ENCODE results near the gene ATP11A.

ATP11A gene

DNA sequence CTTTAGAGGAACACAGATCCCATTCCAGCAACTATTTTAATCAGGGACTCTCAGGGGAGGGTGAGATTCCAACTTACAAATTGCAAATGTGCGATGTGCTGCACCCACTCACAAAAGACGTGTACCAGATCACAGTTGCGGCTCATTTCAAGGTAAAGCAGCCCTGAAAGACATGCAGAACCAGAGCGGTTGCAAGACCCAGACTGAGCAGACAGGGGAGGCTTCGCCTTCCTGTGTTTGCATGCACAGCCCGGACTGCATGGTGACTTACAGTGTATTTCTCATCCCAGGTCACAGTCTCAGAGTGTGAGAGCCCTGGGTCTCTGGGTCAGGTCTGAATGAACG, 84.6 kb downstream of the ATP11A start:
- Histone ChIP-seq H3K27ac (ENCODE audit: insufficient read depth, low read length, poor library complexity, severe bottlenecking) (no peak overlapping the region), H3K4me1 (ENCODE audit: control insufficient read depth, insufficient read depth, low read length, poor library complexity, severe bottlenecking) (no peaks in the 10 kb centered on the region), H3K4me3 (ENCODE audit: insufficient read depth, low read depth, low read length, poor library complexity, severe bottlenecking) (no peak overlapping the region), H3K27me3 (replicated peaks; ENCODE audit: control insufficient read depth, insufficient read depth, low read length, poor library complexity, severe bottlenecking) (no peaks in the 10 kb centered on the region), H3K9me3 (ENCODE audit: control insufficient read depth, low read length) (no peaks in the 10 kb centered on the region), H3K36me3 (ENCODE audit: control insufficient read depth, insufficient read depth, low read length) (no peaks in the 10 kb centered on the region)
- DNase-seq: no peak

DNA sequence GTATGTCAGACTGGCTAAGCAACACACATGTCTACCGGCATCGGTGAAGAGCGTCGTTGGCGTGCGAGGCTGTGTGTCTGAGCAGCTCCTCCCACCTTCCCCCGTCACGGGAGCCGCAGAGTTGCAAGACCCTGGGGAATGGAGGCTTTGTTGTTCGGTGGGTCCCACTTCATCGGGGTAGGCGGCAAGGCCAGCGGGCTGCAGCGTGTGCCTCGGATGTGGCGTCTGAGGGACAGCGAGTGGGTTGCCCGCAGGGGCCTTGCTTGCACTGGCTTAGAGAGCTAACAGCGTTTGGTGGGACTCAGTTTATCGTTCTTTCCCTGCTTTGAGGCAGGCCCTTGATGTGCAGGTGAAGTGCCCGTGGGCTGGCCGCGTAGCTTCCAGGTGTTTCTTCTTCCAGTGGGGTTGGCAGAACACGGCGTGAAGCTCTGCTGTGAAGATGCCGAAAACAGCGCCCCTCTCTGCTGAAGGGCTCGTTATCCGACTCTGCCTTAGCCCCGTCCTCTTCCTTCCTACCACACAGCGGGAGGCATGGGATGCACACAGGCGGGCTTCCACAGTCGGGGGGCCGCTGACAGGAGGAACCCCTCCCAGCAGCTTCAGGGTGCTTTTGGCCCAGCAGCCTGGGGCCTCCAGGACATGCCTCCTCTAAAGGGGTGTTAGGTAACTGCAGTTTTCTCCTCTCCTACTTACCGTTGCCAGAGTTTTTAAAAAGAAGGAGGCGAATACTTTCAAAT, 85.2 kb downstream of the ATP11A start:
- H3K27me3 ChIP-seq (replicated peaks; ENCODE audit: control insufficient read depth, insufficient read depth, low read length, poor library complexity, severe bottlenecking): no peaks in the 10 kb centered on the region
- H3K9me3 ChIP-seq (ENCODE audit: control insufficient read depth, low read length): no peaks in the 10 kb centered on the region
- no peaks in the 10 kb centered on the region for H3K36me3 ChIP-seq (ENCODE audit: control insufficient read depth, insufficient read depth, low read length)
- no peak overlapping the region for H3K27ac ChIP-seq (ENCODE audit: insufficient read depth, low read length, poor library complexity, severe bottlenecking)
- no peaks in the 10 kb centered on the region for H3K4me1 ChIP-seq (ENCODE audit: control insufficient read depth, insufficient read depth, low read length, poor library complexity, severe bottlenecking)
- no peak for DNase-seq
- no peak overlapping the region for H3K4me3 ChIP-seq (ENCODE audit: insufficient read depth, low read depth, low read length, poor library complexity, severe bottlenecking)

DNA sequence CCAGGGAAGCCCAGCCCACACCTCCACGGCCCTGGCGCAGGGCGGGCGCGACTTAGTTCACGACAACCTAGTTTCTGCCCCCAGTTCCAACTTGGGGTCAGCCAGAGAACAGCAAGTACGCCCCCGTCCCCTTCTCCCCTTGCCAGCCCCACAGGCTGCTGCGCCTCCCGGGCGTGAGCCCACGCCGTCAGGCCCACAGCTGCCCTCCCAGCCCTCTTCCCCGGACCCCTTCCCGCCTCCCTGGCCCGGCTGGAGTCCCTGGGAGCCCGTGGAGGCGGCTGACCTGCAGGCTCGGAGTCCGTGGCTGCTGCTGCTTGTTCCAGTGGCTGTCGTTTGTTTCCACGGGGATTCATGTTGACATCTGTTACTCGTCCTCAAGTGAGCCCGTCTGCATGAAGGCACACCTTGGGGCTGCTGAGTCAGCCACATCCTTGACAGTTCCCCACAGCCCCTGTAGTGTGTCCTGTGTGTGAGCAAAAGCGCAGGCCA, 86.0 kb downstream of the ATP11A start:
- H3K27ac ChIP-seq (ENCODE audit: insufficient read depth, low read length, poor library complexity, severe bottlenecking): no peak overlapping the region
- H3K9me3 ChIP-seq (ENCODE audit: control insufficient read depth, low read length): no peaks in the 10 kb centered on the region
- H3K4me1 ChIP-seq (ENCODE audit: control insufficient read depth, insufficient read depth, low read length, poor library complexity, severe bottlenecking): no peaks in the 10 kb centered on the region
- no peak overlapping the region for H3K4me3 ChIP-seq (ENCODE audit: insufficient read depth, low read depth, low read length, poor library complexity, severe bottlenecking)
- DNase-seq: no peak
- no peaks in the 10 kb centered on the region for H3K36me3 ChIP-seq (ENCODE audit: control insufficient read depth, insufficient read depth, low read length)
- H3K27me3 ChIP-seq (replicated peaks; ENCODE audit: control insufficient read depth, insufficient read depth, low read length, poor library complexity, severe bottlenecking): no peaks in the 10 kb centered on the region

DNA sequence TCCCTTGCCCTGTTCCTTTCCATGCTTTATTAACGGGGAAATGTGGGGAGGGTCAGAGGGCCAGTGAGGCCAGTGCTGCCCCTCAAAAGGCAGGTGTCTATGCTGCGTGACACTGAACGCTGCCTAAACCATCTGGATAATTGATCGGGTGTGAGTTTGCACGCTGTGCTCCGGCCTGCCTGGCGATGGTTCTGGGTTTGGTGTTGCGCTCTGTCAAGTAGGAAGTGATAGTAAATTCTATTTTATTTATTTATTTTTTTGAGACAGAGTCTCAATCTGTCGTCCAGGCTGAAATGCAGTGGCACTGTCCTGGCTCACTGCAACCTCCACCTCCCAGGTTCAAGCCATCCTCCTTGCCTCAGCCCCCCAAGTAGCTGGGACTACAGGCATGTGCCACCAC, 86.5 kb downstream of the ATP11A start:
- H3K27ac ChIP-seq (ENCODE audit: insufficient read depth, low read length, poor library complexity, severe bottlenecking): no peak overlapping the region
- DNase-seq: no peak
- H3K4me3 ChIP-seq (ENCODE audit: insufficient read depth, low read depth, low read length, poor library complexity, severe bottlenecking): no peak overlapping the region

DNA sequence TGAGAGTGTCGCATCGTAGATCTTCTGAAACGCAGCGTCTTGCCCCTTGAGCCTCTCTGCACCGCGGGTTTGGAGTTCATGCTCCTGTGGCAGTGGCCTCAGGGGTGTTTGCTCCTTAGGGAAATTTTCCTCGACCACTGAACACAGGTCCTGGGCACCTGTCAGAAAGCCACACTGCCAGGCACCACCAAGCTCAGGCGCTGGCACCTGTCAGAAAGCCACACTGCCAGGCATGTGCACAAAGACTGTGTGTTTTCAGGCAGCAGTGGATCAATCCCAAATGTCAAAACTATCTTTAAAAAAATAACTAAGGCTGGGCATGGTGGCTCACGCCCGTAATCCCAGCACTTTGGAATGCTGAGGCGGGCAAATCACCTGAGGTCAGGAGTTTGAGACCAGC, 87.1 kb downstream of the ATP11A start:
- no peak overlapping the region for H3K4me3 ChIP-seq (ENCODE audit: insufficient read depth, low read depth, low read length, poor library complexity, severe bottlenecking)
- no peaks in the 10 kb centered on the region for H3K27me3 ChIP-seq (replicated peaks; ENCODE audit: control insufficient read depth, insufficient read depth, low read length, poor library complexity, severe bottlenecking)
- H3K4me1 ChIP-seq (ENCODE audit: control insufficient read depth, insufficient read depth, low read length, poor library complexity, severe bottlenecking): no peaks in the 10 kb centered on the region
- H3K9me3 ChIP-seq (ENCODE audit: control insufficient read depth, low read length): no peaks in the 10 kb centered on the region
- no peaks in the 10 kb centered on the region for H3K36me3 ChIP-seq (ENCODE audit: control insufficient read depth, insufficient read depth, low read length)
- H3K27ac ChIP-seq (ENCODE audit: insufficient read depth, low read length, poor library complexity, severe bottlenecking): no peak overlapping the region
- no peak for DNase-seq

More for the DNA sequence above, 86.5 kb downstream of the ATP11A start:
- H3K9me3 ChIP-seq (ENCODE audit: control insufficient read depth, low read length): no peaks in the 10 kb centered on the region
- H3K27me3 ChIP-seq (replicated peaks; ENCODE audit: control insufficient read depth, insufficient read depth, low read length, poor library complexity, severe bottlenecking): no peaks in the 10 kb centered on the region
- H3K4me1 ChIP-seq (ENCODE audit: control insufficient read depth, insufficient read depth, low read length, poor library complexity, severe bottlenecking): no peaks in the 10 kb centered on the region
- no peaks in the 10 kb centered on the region for H3K36me3 ChIP-seq (ENCODE audit: control insufficient read depth, insufficient read depth, low read length)

DNA sequence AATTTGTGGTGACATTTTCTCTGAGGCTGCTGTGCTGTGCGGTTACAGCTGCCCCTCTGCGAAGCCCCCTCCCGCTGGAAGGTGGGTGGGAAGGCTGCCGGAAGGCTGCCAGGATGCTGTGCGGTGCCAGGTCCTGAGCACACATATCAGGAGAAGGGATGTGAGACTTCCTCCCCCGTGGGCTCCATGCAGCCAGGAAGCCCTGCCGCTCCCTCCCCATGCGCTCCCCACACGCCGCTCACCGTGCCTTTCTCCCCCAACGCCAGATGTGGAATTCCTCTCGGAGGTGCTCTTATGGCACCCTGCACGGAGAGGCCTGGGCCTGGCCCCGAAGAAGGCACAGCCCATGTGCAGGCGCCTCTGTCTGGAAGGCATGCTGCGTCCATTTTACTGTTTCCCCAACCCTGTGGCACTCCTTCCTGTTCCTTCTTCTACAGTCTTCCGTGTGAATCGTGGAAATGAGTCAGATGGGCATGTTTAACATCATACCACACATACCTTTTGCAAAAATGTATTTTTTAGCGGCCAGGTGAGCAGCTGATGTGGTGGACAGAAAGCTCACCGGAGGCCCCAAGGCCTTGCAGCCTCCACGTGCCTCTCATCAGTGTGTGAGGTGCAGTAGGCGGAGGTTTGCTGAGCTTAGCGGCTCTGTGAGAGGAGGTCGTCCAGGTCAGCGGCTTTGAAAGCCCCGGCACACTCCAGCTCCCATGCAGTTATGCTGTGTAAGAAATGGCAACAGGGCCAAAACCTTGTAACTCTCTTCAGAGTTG, 88.0 kb downstream of the ATP11A start:
- no peaks in the 10 kb centered on the region for H3K9me3 ChIP-seq (ENCODE audit: control insufficient read depth, low read length)
- DNase-seq: no peak
- no peaks in the 10 kb centered on the region for H3K27me3 ChIP-seq (replicated peaks; ENCODE audit: control insufficient read depth, insufficient read depth, low read length, poor library complexity, severe bottlenecking)
- no peaks in the 10 kb centered on the region for H3K4me1 ChIP-seq (ENCODE audit: control insufficient read depth, insufficient read depth, low read length, poor library complexity, severe bottlenecking)
- H3K36me3 ChIP-seq (ENCODE audit: control insufficient read depth, insufficient read depth, low read length): no peaks in the 10 kb centered on the region
- no peak overlapping the region for H3K27ac ChIP-seq (ENCODE audit: insufficient read depth, low read length, poor library complexity, severe bottlenecking)
- no peak overlapping the region for H3K4me3 ChIP-seq (ENCODE audit: insufficient read depth, low read depth, low read length, poor library complexity, severe bottlenecking)

DNA sequence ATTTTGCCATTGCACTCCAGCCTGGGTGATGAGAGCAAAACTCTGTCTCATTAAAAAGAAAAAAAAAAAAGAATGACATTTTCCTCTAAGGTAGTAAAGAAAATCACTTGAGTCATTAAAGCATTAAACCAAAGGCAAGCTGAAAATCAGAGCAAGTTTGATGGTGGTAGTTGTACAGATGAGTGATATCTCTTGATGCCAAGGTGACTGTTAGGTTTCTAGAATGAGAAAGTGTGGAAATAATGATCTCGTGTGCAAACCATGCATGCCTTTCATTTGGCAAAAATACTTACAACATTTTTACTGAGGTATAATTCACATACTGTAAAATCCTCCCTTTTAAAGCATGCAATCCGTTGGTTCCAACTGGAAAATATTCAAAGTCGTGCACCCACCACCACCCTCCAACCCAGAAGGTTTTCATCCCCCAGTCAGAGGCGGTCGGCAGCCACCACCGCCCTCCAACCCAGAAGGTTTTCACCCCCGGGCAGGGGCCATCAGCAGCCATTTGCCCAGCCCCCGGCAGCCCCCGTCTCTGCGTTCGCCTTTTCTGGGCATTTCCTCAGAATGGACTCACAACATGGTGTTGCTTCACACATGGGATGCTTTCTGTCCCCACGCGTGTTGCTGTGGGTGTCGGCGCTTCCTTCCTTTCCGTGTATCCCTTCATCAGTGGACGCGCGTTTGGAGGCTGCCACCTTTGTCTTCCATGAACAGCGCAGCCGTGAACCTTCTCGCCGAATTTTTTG, 90.2 kb downstream of the ATP11A start:
- Histone ChIP-seq H3K4me1 (ENCODE audit: control insufficient read depth, insufficient read depth, low read length, poor library complexity, severe bottlenecking) (no peaks in the 10 kb centered on the region), H3K27me3 (replicated peaks; ENCODE audit: control insufficient read depth, insufficient read depth, low read length, poor library complexity, severe bottlenecking) (no peaks in the 10 kb centered on the region), H3K27ac (ENCODE audit: insufficient read depth, low read length, poor library complexity, severe bottlenecking) (no peak overlapping the region), H3K36me3 (ENCODE audit: control insufficient read depth, insufficient read depth, low read length) (peaks cover 3% of the 10 kb centered on the region), H3K9me3 (ENCODE audit: control insufficient read depth, low read length) (no peaks in the 10 kb centered on the region), H3K4me3 (ENCODE audit: insufficient read depth, low read depth, low read length, poor library complexity, severe bottlenecking) (no peak overlapping the region)
- no peak for DNase-seq

DNA sequence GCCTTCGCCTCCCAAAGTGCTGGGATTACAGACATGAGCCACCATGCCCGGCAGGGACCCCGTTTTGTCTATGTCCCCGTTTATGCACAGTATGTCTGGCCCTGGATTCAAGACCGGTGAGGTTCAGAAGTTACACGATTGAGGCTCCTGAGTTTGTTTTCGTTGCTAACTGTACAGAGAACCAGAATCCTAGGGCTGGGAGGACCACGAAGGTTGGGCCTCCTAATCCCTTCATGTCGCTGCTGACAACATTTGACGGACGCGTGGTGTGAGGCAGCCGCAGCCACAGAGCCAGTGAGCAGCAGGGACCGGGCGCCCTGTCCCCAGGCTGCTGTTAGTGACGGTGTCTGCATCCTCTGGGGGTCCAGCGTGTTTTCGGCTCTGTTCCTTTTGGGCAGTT, 91.4 kb downstream of the ATP11A start:
- H3K36me3 ChIP-seq (ENCODE audit: control insufficient read depth, insufficient read depth, low read length): peaks cover 9% of the 10 kb centered on the region
- no peaks in the 10 kb centered on the region for H3K27me3 ChIP-seq (replicated peaks; ENCODE audit: control insufficient read depth, insufficient read depth, low read length, poor library complexity, severe bottlenecking)
- H3K4me1 ChIP-seq (ENCODE audit: control insufficient read depth, insufficient read depth, low read length, poor library complexity, severe bottlenecking): no peaks in the 10 kb centered on the region
- H3K9me3 ChIP-seq (ENCODE audit: control insufficient read depth, low read length): no peaks in the 10 kb centered on the region
- no peak overlapping the region for H3K27ac ChIP-seq (ENCODE audit: insufficient read depth, low read length, poor library complexity, severe bottlenecking)
- no peak overlapping the region for H3K4me3 ChIP-seq (ENCODE audit: insufficient read depth, low read depth, low read length, poor library complexity, severe bottlenecking)
- DNase-seq: no peak

DNA sequence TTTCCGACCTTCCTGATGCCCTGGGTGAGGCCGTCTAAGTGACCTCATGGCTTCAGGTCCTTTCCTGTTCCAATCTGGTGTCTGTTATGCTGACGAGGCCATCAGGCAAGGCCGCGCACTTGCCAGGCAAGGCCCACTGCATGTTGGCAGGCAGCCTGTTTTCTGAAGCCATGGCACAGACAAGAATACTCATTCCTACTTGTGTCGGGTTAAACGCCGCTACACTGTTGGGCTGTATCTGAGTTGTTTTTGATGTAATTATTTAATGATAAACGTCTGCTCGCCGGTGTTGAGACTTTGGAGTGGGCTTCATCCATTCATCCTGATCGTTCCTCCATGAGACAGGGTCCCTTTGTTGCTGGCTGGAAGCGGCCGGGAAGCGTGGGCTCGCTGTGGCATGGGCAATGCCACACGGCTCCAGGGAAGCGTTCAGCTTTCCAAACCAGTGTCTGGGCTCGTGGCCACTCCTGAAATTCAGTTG, 92.1 kb downstream of the ATP11A start:
- peaks cover 9% of the 10 kb centered on the region for H3K36me3 ChIP-seq (ENCODE audit: control insufficient read depth, insufficient read depth, low read length)
- H3K4me1 ChIP-seq (ENCODE audit: control insufficient read depth, insufficient read depth, low read length, poor library complexity, severe bottlenecking): no peaks in the 10 kb centered on the region
- H3K9me3 ChIP-seq (ENCODE audit: control insufficient read depth, low read length): no peaks in the 10 kb centered on the region
- no peak overlapping the region for H3K4me3 ChIP-seq (ENCODE audit: insufficient read depth, low read depth, low read length, poor library complexity, severe bottlenecking)
- no peaks in the 10 kb centered on the region for H3K27me3 ChIP-seq (replicated peaks; ENCODE audit: control insufficient read depth, insufficient read depth, low read length, poor library complexity, severe bottlenecking)
- no peak overlapping the region for H3K27ac ChIP-seq (ENCODE audit: insufficient read depth, low read length, poor library complexity, severe bottlenecking)
- DNase-seq: no peak
